ENCODE data around the gene RAPGEF5. TPM values are rescaled to one million over a fixed set of nuclear protein-coding genes. Genes with fewer than 3 reads are reported as not detected.
A peak's percentile ranks its signal among the peaks of the same experiment; 100 is the strongest.

RAPGEF5 gene
- total and polyA plus RNA-seq, 9 donors: 6.4 to 22.5 (median 10.4) TPM

- intact Hi-C loops (cut with DNase I): no loop called here
- H3K4me3 ChIP-seq: no peak overlapping the region
- H3K9me3 ChIP-seq: no peaks in the 10 kb centered on the region
- no peaks in the 10 kb centered on the region for H3K4me1 ChIP-seq (ENCODE audit: insufficient read depth)
- no peaks in the 10 kb centered on the region for H3K27me3 ChIP-seq
- WGBS, 3 donors: 89 to 92% (median 91%) methylated on average over 5 of the region's 5 CpGs
- no peak overlapping the region for H3K27ac ChIP-seq
- TF ChIP-seq, protein P1, sequence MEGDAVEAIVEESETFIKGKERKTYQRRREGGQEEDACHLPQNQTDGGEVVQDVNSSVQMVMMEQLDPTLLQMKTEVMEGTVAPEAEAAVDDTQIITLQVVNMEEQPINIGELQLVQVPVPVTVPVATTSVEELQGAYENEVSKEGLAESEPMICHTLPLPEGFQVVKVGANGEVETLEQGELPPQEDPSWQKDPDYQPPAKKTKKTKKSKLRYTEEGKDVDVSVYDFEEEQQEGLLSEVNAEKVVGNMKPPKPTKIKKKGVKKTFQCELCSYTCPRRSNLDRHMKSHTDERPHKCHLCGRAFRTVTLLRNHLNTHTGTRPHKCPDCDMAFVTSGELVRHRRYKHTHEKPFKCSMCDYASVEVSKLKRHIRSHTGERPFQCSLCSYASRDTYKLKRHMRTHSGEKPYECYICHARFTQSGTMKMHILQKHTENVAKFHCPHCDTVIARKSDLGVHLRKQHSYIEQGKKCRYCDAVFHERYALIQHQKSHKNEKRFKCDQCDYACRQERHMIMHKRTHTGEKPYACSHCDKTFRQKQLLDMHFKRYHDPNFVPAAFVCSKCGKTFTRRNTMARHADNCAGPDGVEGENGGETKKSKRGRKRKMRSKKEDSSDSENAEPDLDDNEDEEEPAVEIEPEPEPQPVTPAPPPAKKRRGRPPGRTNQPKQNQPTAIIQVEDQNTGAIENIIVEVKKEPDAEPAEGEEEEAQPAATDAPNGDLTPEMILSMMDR (IDR thresholded peaks at IDR 0.05): no peak
- TF ChIP-seq POLR2A (IDR thresholded peaks at IDR 0.05) (no peak), EP300 (IDR thresholded peaks at IDR 0.05) (no peak)
- no peaks in the 10 kb centered on the region for H3K36me3 ChIP-seq
- no peak for DNase-seq
Measured at GRCh38 chr7:22115689-22116088, 241.3 kb downstream of the RAPGEF5 start.

DNA sequence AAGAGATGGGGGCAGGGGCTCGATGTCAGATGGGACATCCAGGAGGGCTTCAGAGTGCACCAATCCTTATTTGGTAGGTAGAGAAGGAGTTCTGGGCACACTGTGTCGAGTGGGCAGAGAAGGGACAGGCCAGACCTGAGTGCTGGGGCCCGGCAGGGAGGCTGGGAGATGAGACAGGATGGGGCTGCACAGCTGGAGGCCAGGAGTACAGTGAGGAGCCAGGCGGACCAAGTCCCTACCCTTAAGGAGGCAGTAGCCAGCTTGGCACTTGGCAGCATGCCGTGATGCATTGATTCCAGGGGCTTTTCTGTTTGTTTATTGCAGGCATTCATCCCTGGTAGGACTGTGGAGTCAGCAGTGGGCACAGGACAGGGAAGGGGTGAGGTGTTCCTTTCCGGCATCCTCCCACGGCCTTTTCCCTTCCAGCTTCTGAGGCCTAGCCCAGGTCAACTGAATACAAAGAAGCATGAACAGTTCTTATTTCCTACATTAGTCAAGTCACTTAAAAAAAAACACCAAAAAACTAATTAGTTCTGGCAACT, 242.4 kb downstream of the RAPGEF5 start:
- WGBS, 3 donors: 75 to 83% (median 82%) methylated on average over 7 of the region's 7 CpGs
- intact Hi-C loops (cut with DNase I): loop anchor here in 2 of 4 donors (5.0 kb wide), 2 partner anchors 143 to 373 kb away; no protein-coding TSS in a partner anchor

DNA sequence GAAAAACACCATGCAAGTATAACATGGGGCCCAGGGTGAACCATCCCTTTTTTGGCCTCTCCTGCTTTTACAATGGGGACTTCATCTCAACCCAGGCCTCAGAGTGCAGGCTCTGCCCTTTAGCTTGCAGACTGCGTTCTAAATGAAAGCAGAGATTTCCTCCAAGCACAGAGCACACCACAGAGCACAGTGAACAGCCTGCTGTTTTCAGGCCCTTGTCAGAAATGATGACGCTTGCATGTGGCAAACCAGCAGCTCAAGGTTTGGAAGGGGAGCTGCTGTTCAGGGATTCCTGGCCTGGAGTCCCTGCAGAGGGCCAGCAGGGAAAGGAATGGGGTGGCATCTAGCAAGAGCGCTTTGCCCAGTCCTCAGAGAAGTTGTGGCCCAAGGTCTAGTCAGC, 243.9 kb downstream of the RAPGEF5 start:
- no peaks in the 10 kb centered on the region for H3K4me1 ChIP-seq (ENCODE audit: insufficient read depth)
- H3K36me3 ChIP-seq: no peaks in the 10 kb centered on the region
- H3K9me3 ChIP-seq: no peaks in the 10 kb centered on the region
- TF ChIP-seq POLR2A (IDR thresholded peaks at IDR 0.05): no peak
- no peak for TF ChIP-seq EP300 (IDR thresholded peaks at IDR 0.05)
- TF ChIP-seq, protein P1 (IDR thresholded peaks at IDR 0.05): no peak
- H3K27me3 ChIP-seq: no peaks in the 10 kb centered on the region
- no peak for DNase-seq
- H3K4me3 ChIP-seq: no peak overlapping the region
- WGBS, 3 donors: 76 to 83% (median 81%) methylated on average over 3 of the region's 3 CpGs
- intact Hi-C loops (cut with DNase I): loop anchor here in 2 of 4 donors (5.0 kb wide), 2 partner anchors 144 to 374 kb away; no protein-coding TSS in a partner anchor
- H3K27ac ChIP-seq: no peak overlapping the region

More for the DNA sequence above, 242.4 kb downstream of the RAPGEF5 start:
- Histone ChIP-seq H3K9me3 (no peaks in the 10 kb centered on the region), H3K4me3 (no peak overlapping the region), H3K36me3 (no peaks in the 10 kb centered on the region), H3K27ac (no peak overlapping the region), H3K27me3 (no peaks in the 10 kb centered on the region), H3K4me1 (ENCODE audit: insufficient read depth) (no peaks in the 10 kb centered on the region)
- peak in 1 of 5 donors; percentile 21 for DNase-seq
- no peak for TF ChIP-seq EP300 (IDR thresholded peaks at IDR 0.05)
- TF ChIP-seq, protein P1 (IDR thresholded peaks at IDR 0.05): no peak
- TF ChIP-seq POLR2A (IDR thresholded peaks at IDR 0.05): no peak

DNA sequence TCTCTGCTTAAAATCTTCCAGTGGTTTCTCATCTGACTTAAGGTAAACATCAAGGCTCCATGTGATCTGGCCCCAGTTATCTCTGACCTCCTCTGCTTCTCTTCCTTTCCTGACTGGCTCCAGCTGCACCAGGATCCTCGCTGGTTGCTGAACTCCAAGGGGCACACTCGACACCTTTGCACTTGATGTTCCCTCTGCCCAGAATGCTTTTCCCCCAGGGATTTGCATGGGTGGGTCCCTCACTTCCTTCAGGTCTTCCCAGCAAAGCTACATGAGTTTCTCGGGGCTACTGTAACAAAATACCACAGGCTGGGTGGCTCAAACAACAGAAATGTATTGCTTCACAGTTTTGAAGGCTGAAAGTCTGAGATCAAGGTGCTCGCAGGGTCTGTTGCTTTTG, 245.3 kb downstream of the RAPGEF5 start:
- DNase-seq: no peak
- no peaks in the 10 kb centered on the region for H3K4me1 ChIP-seq (ENCODE audit: insufficient read depth)
- WGBS, 3 donors: 78 to 83% (median 82%) methylated on average over 4 of the region's 4 CpGs
- H3K9me3 ChIP-seq: no peaks in the 10 kb centered on the region
- H3K27me3 ChIP-seq: no peaks in the 10 kb centered on the region
- H3K4me3 ChIP-seq: no peak overlapping the region
- TF ChIP-seq POLR2A (IDR thresholded peaks at IDR 0.05): no peak
- TF ChIP-seq, protein P1 (IDR thresholded peaks at IDR 0.05): no peak
- TF ChIP-seq EP300 (IDR thresholded peaks at IDR 0.05): no peak
- no peak overlapping the region for H3K27ac ChIP-seq
- no peaks in the 10 kb centered on the region for H3K36me3 ChIP-seq
- intact Hi-C loops (cut with DNase I): loop anchor here in 3 of 4 donors (2.0 to 5.0 kb wide), 4 partner anchors 145 to 377 kb away; no protein-coding TSS in a partner anchor
